Calu3 (cell line): ENCODE data around the gene ADARB1. TPM values are rescaled to one million over a fixed set of nuclear protein-coding genes. Genes with fewer than 3 reads are reported as not detected.
"Not testable (repeated sequence)": the region's sequence is repeated elsewhere in the genome, so short reads cannot be mapped to it uniquely, and the experiment has no call there.

Experiments used
- BruUV-seq: library from RNA; stranded (reverse); fragments of 400-500 nt; replicated peaks from 2 replicates; lab custom pipeline; 2021; lab: Mats Ljungman, UMichigan
- CTCF ChIA-PET: fragments of 300-600 bp; sonication (Branson Sonifier 250); formaldehyde crosslinking; loops from one replicate; lab custom pipeline; 2022; ENCODE audit warnings: antibody characterized with exemption; lab: Charles Lee
- DNase-seq: peaks from one replicate; pipeline ENCODE4 v3.0.0; 2022
- H3K27ac Mint-ChIP-seq: one replicate; pipeline ENCODE4 v1.8.0; 2022; ENCODE audit warnings: mixed read lengths; ENCODE audit not compliant: unreplicated experiment
- H3K27me3 Mint-ChIP-seq: one replicate; pipeline ENCODE4 v1.8.0; 2022; ENCODE audit warnings: mixed read lengths; ENCODE audit not compliant: unreplicated experiment
- H3K36me3 Mint-ChIP-seq: one replicate; pipeline ENCODE4 v1.8.0; 2022; ENCODE audit warnings: mild to moderate bottlenecking, moderate library complexity, mixed read lengths; ENCODE audit not compliant: insufficient read depth, unreplicated experiment
- H3K4me1 Mint-ChIP-seq: one replicate; pipeline ENCODE4 v1.8.0; 2022; ENCODE audit warnings: mild to moderate bottlenecking, low read depth, mixed read lengths; ENCODE audit not compliant: unreplicated experiment
- H3K4me3 Mint-ChIP-seq: one replicate; pipeline ENCODE4 v1.8.0; 2022; ENCODE audit warnings: mild to moderate bottlenecking, low read depth, moderate library complexity, mixed read lengths; ENCODE audit not compliant: unreplicated experiment
- H3K9me3 Mint-ChIP-seq: one replicate; pipeline ENCODE4 v1.8.0; 2022; ENCODE audit warnings: low read depth, mixed read lengths; ENCODE audit not compliant: unreplicated experiment
- intact Hi-C: fragments of 100-400 bp; cut with micrococcal nuclease; formaldehyde crosslinking; loops from one replicate; pipeline ENCODE4 v1.10.0; 2022; ENCODE audit not compliant: unreplicated experiment
- total RNA-seq: library from RNA; stranded (reverse); gene quantifications from 2 replicates; pipeline ENCODE4 v1.2.3, GENCODE V29; 2022
- TF ChIP-seq, protein P1 (sequence below): fragments of 200-600 bp; IDR thresholded peaks from one replicate; pipeline ENCODE4 v1.8.0; 2022; ENCODE audit warnings: antibody characterized with exemption; ENCODE audit not compliant: unreplicated experiment

Gene ADARB1
- total RNA-seq, 1 experiment from 2014 or later, result 2.8 TPM

DNA sequence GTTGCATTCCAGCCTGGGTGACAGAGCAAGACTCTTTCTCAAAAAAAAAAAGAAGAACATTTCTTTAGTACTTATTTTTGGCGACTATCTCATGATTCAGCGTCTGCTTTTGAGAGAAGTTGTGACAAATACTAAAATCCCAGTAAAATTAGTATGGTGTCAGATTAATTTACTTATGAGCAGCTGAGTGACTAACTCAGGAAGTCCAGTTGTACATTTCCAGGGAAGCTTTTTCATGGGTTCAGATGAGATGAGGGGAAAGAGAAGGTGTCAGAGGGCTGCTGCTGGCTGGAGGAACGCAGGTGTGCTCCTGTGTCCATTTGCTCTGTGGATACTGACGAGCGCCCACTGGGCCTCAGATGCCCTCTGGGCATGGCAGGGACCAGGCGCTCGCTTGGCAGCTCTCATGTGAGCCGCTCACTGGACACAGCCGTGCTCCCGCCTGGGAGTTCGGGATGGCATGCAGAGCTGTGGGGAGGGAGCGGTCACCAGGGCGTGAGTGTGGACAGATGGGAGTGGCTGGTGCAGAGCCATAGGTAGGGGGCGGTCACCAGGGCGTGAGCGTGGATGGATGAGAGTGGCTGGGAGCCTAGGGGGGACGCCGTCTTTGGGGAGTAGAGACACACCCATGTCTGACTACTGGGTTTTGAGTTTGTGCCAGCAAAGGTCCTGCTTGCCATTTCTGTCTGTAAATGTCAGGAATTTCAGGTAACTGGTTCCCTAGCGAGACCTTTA is 55.0 kb downstream of the ADARB1 start:
- peak overlapping the region; percentile 22 for H3K4me3 Mint-ChIP-seq
- intact Hi-C loops, result loop anchor here (2.0 to 10.0 kb wide), 2 partner anchors 181 to 325 kb away; partner anchors contain the start of gene UBE2G2
- TF ChIP-seq, protein P1, sequence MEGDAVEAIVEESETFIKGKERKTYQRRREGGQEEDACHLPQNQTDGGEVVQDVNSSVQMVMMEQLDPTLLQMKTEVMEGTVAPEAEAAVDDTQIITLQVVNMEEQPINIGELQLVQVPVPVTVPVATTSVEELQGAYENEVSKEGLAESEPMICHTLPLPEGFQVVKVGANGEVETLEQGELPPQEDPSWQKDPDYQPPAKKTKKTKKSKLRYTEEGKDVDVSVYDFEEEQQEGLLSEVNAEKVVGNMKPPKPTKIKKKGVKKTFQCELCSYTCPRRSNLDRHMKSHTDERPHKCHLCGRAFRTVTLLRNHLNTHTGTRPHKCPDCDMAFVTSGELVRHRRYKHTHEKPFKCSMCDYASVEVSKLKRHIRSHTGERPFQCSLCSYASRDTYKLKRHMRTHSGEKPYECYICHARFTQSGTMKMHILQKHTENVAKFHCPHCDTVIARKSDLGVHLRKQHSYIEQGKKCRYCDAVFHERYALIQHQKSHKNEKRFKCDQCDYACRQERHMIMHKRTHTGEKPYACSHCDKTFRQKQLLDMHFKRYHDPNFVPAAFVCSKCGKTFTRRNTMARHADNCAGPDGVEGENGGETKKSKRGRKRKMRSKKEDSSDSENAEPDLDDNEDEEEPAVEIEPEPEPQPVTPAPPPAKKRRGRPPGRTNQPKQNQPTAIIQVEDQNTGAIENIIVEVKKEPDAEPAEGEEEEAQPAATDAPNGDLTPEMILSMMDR, result no peak
- no peaks in the 10 kb centered on the region for H3K36me3 Mint-ChIP-seq
- no peaks in the 10 kb centered on the region for H3K9me3 Mint-ChIP-seq
- CTCF ChIA-PET, result interaction anchor here (1.0 to 2.4 kb wide), 9 partner anchors 8 to 329 kb away, joined by 3 to 33 read pairs (median 6); partner anchors contain the start of gene UBE2G2
- H3K27ac Mint-ChIP-seq, result no peak overlapping the region
- H3K4me1 Mint-ChIP-seq, result peaks cover 11% of the 10 kb centered on the region
- BruUV-seq, result no TSS peak
- DNase-seq, result peak; percentile 11
- peaks cover 29% of the 10 kb centered on the region for H3K27me3 Mint-ChIP-seq

DNA sequence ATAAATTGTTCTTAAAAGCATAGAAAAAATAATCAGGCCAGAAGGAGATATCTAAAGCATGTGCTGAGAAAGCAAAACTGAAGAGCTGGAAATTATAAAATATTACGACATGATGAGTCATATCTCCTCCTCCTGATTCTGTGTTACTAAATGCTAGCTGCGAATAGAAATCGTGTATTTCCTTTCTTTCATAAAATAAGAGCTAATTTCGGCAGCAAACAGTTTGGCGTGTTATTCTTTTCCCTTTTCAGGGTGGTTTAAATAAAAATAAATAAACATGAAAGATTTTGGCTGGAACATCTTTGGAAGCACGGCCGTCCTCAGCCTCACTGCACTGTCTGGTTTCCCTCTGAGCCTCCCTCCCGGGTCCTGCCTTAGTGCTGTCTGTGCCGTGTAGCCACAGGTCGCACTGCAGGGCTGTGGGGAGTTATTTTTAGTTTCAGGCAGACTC is 56.0 kb downstream of the ADARB1 start:
- no peaks in the 10 kb centered on the region for H3K36me3 Mint-ChIP-seq
- H3K4me3 Mint-ChIP-seq, result no peak overlapping the region
- H3K27me3 Mint-ChIP-seq, result peaks cover 19% of the 10 kb centered on the region
- TF ChIP-seq, protein P1, result no peak
- H3K4me1 Mint-ChIP-seq, result peaks cover 11% of the 10 kb centered on the region
- no peak for DNase-seq
- intact Hi-C loops, result no loop called here
- H3K9me3 Mint-ChIP-seq, result no peaks in the 10 kb centered on the region
- no TSS peak for BruUV-seq
- H3K27ac Mint-ChIP-seq, result no peak overlapping the region
- CTCF ChIA-PET, result interaction anchor here (0.9 to 2.3 kb wide), 5 partner anchors 8 to 181 kb away, joined by 3 to 8 read pairs (median 3); no protein-coding TSS in a partner anchor

DNA sequence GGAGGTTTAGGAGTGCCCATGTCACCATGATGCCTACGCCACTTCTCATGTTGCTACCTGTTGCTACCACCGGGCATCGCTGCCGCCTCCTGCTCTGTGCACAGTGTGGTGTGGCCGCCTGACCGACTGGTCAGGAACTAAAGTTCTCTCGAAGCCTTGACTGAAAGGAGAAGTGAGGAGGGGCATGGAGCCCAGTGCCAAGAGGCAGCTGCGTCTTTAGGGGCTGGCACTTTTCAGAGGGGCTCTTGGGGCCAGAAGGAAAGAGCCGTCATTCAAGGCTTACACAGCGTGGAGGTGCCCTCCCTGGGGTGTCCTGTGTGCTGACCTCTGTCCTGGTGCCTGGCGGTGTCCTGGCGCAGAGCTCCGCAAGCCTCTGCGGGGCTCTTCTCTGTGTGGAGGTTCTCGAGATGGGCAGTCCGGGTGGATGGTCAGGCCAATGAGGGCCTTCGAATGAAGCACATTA is 57.2 kb downstream of the ADARB1 start:
- CTCF ChIA-PET, result no interaction called here
- Mint-ChIP-seq H3K9me3 (no peaks in the 10 kb centered on the region), H3K4me3 (no peak overlapping the region), H3K4me1 (peaks cover 11% of the 10 kb centered on the region), H3K27ac (no peak overlapping the region), H3K36me3 (no peaks in the 10 kb centered on the region), H3K27me3 (peaks cover 7% of the 10 kb centered on the region)
- TF ChIP-seq, protein P1, result no peak
- DNase-seq, result no peak
- intact Hi-C loops, result no loop called here
- BruUV-seq, result no TSS peak

DNA sequence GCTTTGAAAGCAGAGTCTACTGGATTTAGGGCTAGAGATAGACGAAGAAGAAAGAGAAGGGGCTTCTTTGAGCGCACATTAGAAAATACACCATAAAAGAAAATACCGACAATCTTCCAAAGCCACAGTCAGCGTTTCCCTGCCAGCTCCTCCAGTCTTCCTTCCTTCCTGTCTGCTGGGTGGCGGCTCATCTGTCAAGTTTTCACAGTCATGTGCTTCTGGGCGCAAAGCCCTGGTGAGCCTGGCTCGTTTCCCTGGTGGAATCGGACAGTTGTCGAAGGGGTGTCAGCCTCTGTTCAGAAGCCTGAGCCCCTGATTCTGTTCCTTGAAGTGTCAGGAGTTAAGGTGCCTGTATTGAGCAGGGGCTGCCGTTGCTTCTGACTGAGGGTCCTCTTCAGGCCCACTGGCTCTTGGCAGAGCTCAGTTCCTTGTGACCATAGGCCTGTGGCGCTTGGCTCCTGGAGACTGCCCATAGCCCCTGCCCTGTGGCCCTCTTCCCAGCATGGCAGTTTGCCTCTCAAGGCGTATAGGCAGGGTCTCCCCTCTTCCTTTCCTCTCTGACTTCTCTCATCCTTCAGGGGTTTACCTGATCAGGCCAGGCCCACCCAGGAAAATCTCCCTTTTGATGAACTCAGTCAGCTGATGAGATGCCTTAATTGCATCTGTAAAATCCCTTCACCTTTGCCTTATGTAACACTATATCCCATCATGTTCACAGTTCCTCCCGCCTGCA is 58.6 kb downstream of the ADARB1 start:
- CTCF ChIA-PET, result no interaction called here
- Mint-ChIP-seq H3K36me3 (no peaks in the 10 kb centered on the region), H3K27ac (no peak overlapping the region), H3K4me3 (no peak overlapping the region), H3K4me1 (peaks cover 11% of the 10 kb centered on the region), H3K27me3 (no peaks in the 10 kb centered on the region), H3K9me3 (no peaks in the 10 kb centered on the region)
- intact Hi-C loops, result no loop called here
- TF ChIP-seq, protein P1, result no peak
- no TSS peak for BruUV-seq
- no peak for DNase-seq

DNA sequence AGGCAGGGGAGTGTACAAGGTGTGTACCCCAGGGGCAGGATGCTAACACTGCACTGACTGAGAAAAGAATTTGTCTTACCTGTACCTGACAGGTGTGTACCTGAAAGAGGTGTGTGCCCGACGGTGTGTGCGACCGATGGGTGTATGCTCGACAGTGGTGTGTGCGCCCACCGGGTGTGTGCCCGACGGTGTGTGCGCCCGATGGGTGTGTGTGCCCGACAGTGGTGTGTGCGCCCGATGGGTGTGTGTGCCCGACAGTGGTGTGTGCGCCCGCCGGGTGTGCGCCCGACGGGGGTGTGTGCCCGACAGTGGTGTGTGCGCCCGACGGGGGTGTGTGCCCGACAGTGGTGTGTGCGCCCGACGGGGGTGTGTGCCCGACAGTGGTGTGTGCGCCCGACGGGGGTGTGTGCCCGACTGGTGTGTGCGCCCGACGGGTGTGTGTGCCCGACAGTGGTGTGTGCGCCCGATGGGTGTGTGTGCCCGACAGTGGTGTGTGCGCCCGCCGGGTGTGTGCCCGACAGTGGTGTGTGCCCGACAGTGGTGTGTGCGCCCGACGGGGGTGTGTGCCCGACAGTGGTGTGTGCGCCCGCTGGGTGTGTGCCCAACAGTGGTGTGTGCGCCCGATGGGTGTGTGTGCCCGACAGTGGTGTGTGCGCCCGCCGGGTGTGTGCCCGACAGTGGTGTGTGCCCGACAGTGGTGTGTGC is 59.3 kb downstream of the ADARB1 start:
- H3K4me3 Mint-ChIP-seq, H3K27me3 Mint-ChIP-seq, intact Hi-C loops, BruUV-seq, H3K27ac Mint-ChIP-seq, H3K9me3 Mint-ChIP-seq, DNase-seq, CTCF ChIA-PET, H3K36me3 Mint-ChIP-seq: not testable (repeated sequence)
- peaks cover 11% of the 10 kb centered on the region for H3K4me1 Mint-ChIP-seq
